SKM-1 treated with dmso at 0.1 percent for 144 hours (cell line): ENCODE results near the gene OSBP2.

ENCODE experiments used
- DNase-seq: peaks from one replicate; lab custom pipeline; 2025; ENCODE audit not compliant: unreplicated experiment; lab: John Stamatoyannopoulos, UW

Gene OSBP2

DNA sequence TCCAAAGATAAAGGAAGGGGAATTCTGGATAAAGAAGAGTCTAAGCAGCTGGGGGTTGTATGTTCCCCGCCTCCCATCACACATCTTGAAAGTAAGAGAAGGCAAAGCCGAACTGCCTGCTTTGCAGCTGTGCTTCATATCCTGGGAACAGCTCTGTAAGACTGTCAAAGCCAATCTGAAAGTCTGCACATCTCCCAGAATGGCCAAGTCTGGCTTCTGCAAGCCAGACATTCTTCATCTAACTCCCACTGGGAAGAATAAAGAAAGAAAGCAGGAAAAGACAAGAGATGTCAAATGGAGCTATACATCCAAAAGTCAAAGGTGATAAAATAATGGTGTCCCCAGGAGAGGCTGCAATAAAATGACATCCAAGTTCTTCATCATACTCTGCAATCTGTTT is 258.5 kb downstream of the OSBP2 start:
- no peak for DNase-seq

DNA sequence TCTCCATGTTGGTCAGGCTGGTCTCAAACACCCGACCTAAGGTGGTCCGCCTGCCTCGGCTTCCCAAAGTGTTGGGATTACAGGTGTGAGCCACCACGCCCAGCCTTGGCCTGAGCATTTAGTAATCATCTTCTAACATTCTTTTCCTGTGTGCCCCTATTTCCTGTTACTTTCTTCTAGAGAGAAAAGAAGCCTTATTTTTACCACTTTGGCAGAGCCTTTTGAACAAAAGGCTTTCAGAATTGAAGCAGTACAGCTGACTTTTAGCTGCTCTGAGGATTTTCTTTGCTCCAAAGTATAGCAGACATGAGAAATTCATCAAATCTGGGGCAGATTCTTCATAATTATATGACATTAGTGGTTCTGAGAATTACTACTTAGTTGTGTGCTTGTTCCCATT is 260.5 kb downstream of the OSBP2 start:
- DNase-seq, result no peak
